Putamen (tissue), 1 donor: Measurements from ENCODE around the gene CNOT4.

Experiments
- DNase-seq: peaks from one replicate; pipeline ENCODE4 v3.0.0-alpha.2; 2016; ENCODE audit warnings: low spot score

Gene CNOT4

GRCh38 chr7:135403302-135403701 is 106.6 kb downstream of the CNOT4 start:
- DNase-seq, result no peak

GRCh38 chr7:135397689-135398088 is 112.2 kb downstream of the CNOT4 start:
- DNase-seq, result no peak

GRCh38 chr7:135392701-135393100 is 117.2 kb downstream of the CNOT4 start:
- DNase-seq, result no peak

- DNase-seq, result no peak
Measured at GRCh38 chr7:135391514-135391913, 118.4 kb downstream of the CNOT4 start.

GRCh38 chr7:135390829-135391228 is 119.1 kb downstream of the CNOT4 start:
- no peak for DNase-seq

GRCh38 chr7:135389971-135390370 is 119.9 kb downstream of the CNOT4 start:
- DNase-seq, result no peak

GRCh38 chr7:135388616-135389015 is 121.3 kb downstream of the CNOT4 start:
- no peak for DNase-seq

GRCh38 chr7:135386776-135387175 is 123.1 kb downstream of the CNOT4 start:
- DNase-seq, result no peak

GRCh38 chr7:135386181-135386580 is 123.7 kb downstream of the CNOT4 start:
- DNase-seq, result no peak

GRCh38 chr7:135385209-135385608 is 124.7 kb downstream of the CNOT4 start:
- DNase-seq, result no peak

GRCh38 chr7:135383525-135384175 is 126.3 kb downstream of the CNOT4 start:
- DNase-seq, result no peak

- DNase-seq, result no peak
Measured at GRCh38 chr7:135382173-135382572, 127.7 kb downstream of the CNOT4 start.

- DNase-seq, result no peak
Measured at GRCh38 chr7:135381369-135381768, 128.5 kb downstream of the CNOT4 start.

- DNase-seq, result no peak
Measured at GRCh38 chr7:135380351-135380750, 129.6 kb downstream of the CNOT4 start.

- DNase-seq, result no peak
Measured at GRCh38 chr7:135377171-135377570, 132.7 kb downstream of the CNOT4 start.

- no peak for DNase-seq
Measured at GRCh38 chr7:135375908-135376699, 133.8 kb downstream of the CNOT4 start.

- DNase-seq, result no peak
Measured at GRCh38 chr7:135374736-135375135, 135.2 kb downstream of the CNOT4 start.

GRCh38 chr7:135372222-135372621 is 137.7 kb downstream of the CNOT4 start:
- no peak for DNase-seq

GRCh38 chr7:135370656-135371055 is 139.2 kb downstream of the CNOT4 start:
- no peak for DNase-seq

- no peak for DNase-seq
Measured at GRCh38 chr7:135369405-135369804, 140.5 kb downstream of the CNOT4 start.

GRCh38 chr7:135368416-135369186 is 141.3 kb downstream of the CNOT4 start:
- no peak for DNase-seq

GRCh38 chr7:135366843-135367508 is 142.9 kb downstream of the CNOT4 start:
- DNase-seq, result no peak
